Activated CD8-positive, alpha-beta memory T cell treated with anti-CD3 and anti-CD28 coated beads for 1 hour (primary cell): ENCODE measurements around the gene PCNP.
"Not testable (repeated sequence)": the region's sequence is repeated elsewhere in the genome, so short reads cannot be mapped to it uniquely, and the experiment has no call there.

Experiments
- DNase-seq, 2 donors: peaks; one replicate each; pipeline ENCODE4 v3.0.0-alpha.2; 2020; ENCODE audit warnings: low read depth in 1 of 2; ENCODE audit errors: extremely low read depth in 1 of 2

The PCNP gene

GRCh38 chr3:101561630-101562328, 12.2 kb upstream of the PCNP start, which contains the start of gene TRMT10C:
TRMT10C (plus strand) TSS chr3:101561868; CDS start chr3:101564782, 2,914 bp downstream.
- DNase-seq, result peak; percentile 76 to 84

GRCh38 chr3:101567528-101568317, 6.3 kb upstream of the PCNP start:
- DNase-seq, result no peak

DNA sequence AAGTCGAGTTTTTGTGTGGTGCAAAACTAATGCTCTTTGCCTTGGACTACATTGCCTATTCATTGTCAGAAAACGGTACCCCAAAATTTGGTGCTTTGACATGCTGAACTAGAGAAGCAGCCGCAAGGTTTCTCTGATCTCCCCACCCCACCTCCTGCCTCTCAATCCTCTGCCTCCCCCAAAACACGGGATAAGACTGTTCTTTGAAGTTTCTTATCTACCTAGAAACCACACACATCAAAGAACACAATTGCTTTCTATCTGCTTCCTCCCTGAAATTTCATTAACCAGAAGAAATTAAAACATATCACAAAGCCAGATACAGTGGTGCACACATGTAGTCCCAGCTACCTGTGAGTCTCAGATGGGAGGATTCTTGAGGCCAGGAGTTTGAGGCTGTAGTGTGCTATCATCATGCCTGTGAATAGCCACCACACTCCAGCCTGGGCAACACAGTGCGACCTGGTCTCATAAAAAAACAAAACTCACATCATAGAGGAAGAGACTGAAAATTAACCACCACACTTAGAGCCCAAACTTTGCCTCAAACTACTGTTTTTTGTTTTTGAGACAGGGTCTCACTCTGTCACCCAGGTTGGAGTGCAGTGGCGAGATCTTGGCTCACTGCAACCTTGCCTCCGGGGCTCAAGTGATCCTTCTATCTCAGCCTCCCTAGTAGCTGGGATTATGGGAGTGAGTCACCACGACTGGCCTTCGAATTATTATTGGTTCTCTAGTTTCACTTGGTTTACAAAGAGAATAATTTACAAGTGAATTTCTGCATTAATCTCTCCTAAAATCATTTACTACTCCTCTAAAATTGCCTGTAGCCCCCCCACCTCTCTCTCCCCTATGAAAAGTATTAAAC, 2.7 kb upstream of the PCNP start:
- DNase-seq, result no peak

GRCh38 chr3:101574388-101575112, 570 bp downstream of the PCNP start:
- peak in 1 of 2 donors; percentile 2 for DNase-seq

- no peak for DNase-seq
These were observed 3.3 kb downstream of the PCNP start for GRCh38 chr3:101577286-101577685.

- DNase-seq, result no peak
These were observed 14.6 kb downstream of the PCNP start for GRCh38 chr3:101588616-101589015.

- DNase-seq, result no peak
These were observed 17.1 kb downstream of the PCNP start for GRCh38 chr3:101591071-101591470.

- DNase-seq, result no peak
These were observed 28.8 kb downstream of the PCNP start for GRCh38 chr3:101602731-101603130.

DNA sequence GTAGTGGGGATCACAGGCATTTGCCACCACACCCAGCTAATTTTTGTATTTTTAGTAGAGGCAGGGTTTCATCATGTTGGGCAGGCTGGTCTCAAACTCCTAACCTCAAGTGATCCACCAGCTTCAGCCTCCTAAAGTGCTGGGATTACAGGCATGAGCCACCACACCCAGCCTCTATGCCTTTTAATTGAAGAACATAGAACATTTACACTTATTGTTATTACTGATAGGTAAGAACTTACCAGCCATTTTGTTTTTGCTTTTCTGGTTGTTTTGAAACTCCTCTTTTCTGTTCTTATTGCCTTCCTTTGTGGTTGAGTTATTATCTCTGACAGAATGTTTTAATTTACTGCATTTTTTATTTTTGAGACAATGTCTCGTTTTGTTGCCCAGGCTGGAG, 29.2 kb downstream of the PCNP start:
- no peak for DNase-seq

DNA sequence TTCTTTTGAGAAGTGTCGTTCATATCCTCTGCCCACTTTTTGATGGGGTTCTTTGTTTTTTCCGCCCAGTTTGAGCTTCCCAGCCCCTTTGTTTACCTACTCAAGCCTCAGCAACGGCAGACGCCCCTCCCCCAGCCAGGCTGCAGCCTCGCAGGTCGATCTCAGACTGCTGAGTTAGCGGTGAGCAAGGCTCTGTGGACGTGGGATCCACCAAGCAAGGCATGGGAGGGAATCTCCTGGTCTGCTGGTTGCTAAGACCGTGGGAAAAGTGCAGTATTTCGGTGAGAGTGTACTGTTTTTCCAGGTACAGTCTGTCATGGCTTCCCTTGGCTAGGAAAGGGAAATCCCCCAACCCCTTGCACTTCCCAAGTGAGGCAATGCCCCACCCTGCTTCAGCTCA, 31.4 kb downstream of the PCNP start:
- DNase-seq, result not testable (repeated sequence)

GRCh38 chr3:101611023-101611422, 37.0 kb downstream of the PCNP start:
- DNase-seq, result no peak

DNA sequence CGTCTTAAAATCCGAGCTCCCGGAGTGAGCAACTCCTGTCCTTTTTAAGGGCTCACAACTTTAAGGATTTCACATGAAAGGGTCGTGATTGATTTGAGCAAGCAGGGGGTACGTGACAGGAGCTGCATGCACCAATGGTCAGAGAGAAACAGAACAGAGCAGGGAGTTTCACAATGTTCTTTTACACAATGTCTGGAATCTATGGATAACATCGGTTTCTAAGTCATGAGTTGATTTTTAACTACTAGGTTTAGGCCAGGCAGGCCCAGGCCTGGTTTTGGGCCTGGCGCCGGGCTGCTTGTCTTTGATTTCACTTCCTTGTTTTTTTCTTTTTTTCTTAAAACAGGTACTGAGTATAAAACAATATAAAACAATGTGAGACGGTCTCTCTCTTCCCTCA, 39.0 kb downstream of the PCNP start:
- DNase-seq, result not testable (repeated sequence)

DNA sequence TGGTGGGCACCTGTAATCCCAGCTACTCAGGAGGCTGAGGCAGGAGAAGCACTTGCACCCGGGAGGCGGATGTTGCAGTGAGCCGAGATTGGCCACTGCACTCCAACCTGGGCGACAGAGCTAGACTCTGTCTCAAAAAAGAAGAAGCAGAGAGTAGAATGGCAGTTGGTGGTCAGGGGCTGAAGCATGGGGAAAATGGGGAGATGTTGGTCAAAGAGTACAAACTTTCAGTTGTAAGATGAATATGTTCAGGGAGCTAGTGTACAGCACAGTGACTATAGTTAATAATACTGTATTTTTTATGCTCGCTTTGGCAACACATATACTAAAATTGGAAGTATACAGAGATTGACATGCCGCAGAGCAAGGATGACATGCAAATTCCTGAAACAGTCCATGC, 41.5 kb downstream of the PCNP start:
- DNase-seq, result no peak

DNA sequence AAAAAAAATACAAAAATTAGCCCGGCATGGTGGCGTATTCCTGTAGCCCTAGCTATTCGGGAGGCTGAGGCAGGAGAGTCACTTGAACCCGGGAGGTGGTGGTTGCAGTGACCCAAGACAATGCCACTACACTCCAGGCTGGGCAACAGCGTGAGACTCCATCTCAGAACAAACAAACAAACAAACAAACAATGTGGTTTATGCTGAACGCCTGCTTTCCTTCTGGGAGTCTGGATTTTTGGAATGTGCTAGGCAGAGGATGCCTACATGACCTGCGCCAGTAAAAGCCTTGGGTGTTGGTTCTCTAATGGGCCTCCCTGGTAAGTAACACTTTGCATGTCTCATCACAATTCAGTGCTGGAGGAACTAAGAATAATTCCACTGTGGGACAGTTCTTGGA, 43.5 kb downstream of the PCNP start:
- no peak for DNase-seq

- no peak for DNase-seq
These were observed 44.7 kb downstream of the PCNP start for GRCh38 chr3:101618726-101619125.

GRCh38 chr3:101619734-101620133, 45.8 kb downstream of the PCNP start:
- DNase-seq, result no peak

DNA sequence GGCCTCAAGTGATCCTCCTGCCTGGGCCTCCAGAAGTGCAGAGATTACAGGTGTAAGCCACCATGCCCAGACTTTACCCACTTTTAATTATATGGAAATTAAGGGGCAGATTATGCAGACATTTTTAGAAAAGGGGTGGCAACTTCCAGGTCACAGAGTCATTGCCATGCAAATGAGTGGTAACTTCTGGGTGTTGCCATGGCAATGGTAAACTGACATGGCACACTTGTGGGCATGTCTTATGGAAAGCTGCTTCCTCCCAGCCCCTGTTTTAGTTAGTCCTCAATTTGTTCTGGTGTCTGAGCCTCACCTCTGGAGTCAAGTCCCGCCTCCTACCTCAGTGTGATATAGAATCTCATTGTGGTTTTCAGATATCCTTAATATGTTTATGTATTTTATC, 49.7 kb downstream of the PCNP start:
- DNase-seq, result no peak

- no peak for DNase-seq
These were observed 50.9 kb downstream of the PCNP start for GRCh38 chr3:101624857-101625256.

- DNase-seq, result no peak
These were observed 51.9 kb downstream of the PCNP start for GRCh38 chr3:101625879-101626278.

GRCh38 chr3:101629219-101629618, 55.2 kb downstream of the PCNP start:
- DNase-seq, result no peak
